Upper lobe of left lung (tissue), 6 donors: ENCODE data around the gene SCNN1B. TPM values are rescaled to one million over a fixed set of nuclear protein-coding genes. Genes with fewer than 3 reads are reported as not detected.
"Not testable (repeated sequence)": the region's sequence is repeated elsewhere in the genome, so short reads cannot be mapped to it uniquely, and the experiment has no call there.

ENCODE experiments used
- ATAC-seq, 2 donors: fragments of 200-7000 bp; cut with Tn5 transposase; one replicate each; pipeline ENCODE4 v1.9.1; 2022; ENCODE audit warnings: mild to moderate bottlenecking in 2 of 2, moderate library complexity in 2 of 2; ENCODE audit not compliant: low FRiP score in 2 of 2
- DNase-seq, 2 donors: peaks; one replicate each; pipeline ENCODE4 v3.0.0-alpha.2; 2019 to 2020
- H3K27ac ChIP-seq, 4 donors: fragments of 200-600 bp; sonication (generic); one replicate each; pipeline ENCODE4 v1.5.1; 2016 to 2019
- H3K27me3 ChIP-seq, 4 donors: fragments of 200-600 bp; sonication (generic); one replicate each; pipeline ENCODE4 v1.5.1; 2017 to 2019
- H3K36me3 ChIP-seq, 4 donors: fragments of 200-600 bp; sonication (generic); one replicate each; pipeline ENCODE4 v1.5.1; 2016 to 2019
- H3K4me1 ChIP-seq, 4 donors: fragments of 200-600 bp; sonication (generic); one replicate each; pipeline ENCODE4 v1.5.1; 2018 to 2019
- H3K4me3 ChIP-seq, 4 donors: fragments of 200-600 bp; sonication (generic); one replicate each; pipeline ENCODE4 v1.5.1; 2017 to 2019; ENCODE audit warnings: mild to moderate bottlenecking in 2 of 4, moderate library complexity in 1 of 4
- H3K9me3 ChIP-seq, 4 donors: fragments of 200-600 bp; sonication (generic); one replicate each; pipeline ENCODE4 v1.5.1; 2018 to 2019
- CTCF ChIP-seq, 6 experiments: fragments of 450-650 bp in 4 of 6; fragments of 200-600 bp in 2 of 6; sonication (generic) in 2 of 6; IDR thresholded peaks; one replicate each; pipeline ENCODE4 v1.5.1; 2016 to 2019; ENCODE audit warnings: antibody characterized with exemption in 6 of 6
- EP300 ChIP-seq, 4 donors: sonication (generic); formaldehyde crosslinking; IDR thresholded peaks; one replicate each; pipeline ENCODE4 v1.5.1; 2017; ENCODE audit warnings: antibody characterized with exemption in 4 of 4, control low read depth in 2 of 4
- POLR2A ChIP-seq, 4 donors: fragments of 450-650 bp; IDR thresholded peaks; one replicate each; pipeline ENCODE4 v1.5.1; 2016 to 2017; ENCODE audit warnings: antibody characterized with exemption in 4 of 4, mild to moderate bottlenecking in 2 of 4
- POLR2AphosphoS5 ChIP-seq, 2 donors: sonication (generic); formaldehyde crosslinking; IDR thresholded peaks; one replicate each; pipeline ENCODE4 v1.5.1; 2017; ENCODE audit warnings: antibody characterized with exemption in 2 of 2
- WGBS, 2 donors: methylation state at CpG; one replicate each; pipeline ENCODE4 v1.1.5; 2017 to 2018; 5-methylcytosine and 5-hydroxymethylcytosine counted together
- total RNA-seq, 6 donors: library from RNA; depleted of rRNA in 4 of 6; stranded (reverse); fragments of >200 nt in 4 of 6; gene quantifications; one replicate each; pipeline versions ENCODE4 v1.1.0 to v1.2.1, GENCODE V29; 2016 to 2021
- donor health status: DM: no; HTN: no; CAD: no; lungs with moderate emphysema.
- donor health status: DM: no; HTN: yes; CAD: no; lungs with severe emphysema.

SCNN1B gene
- total RNA-seq, 6 donors from 2014 or later = 40.3 to 82.0 (median 56.7) TPM

DNA sequence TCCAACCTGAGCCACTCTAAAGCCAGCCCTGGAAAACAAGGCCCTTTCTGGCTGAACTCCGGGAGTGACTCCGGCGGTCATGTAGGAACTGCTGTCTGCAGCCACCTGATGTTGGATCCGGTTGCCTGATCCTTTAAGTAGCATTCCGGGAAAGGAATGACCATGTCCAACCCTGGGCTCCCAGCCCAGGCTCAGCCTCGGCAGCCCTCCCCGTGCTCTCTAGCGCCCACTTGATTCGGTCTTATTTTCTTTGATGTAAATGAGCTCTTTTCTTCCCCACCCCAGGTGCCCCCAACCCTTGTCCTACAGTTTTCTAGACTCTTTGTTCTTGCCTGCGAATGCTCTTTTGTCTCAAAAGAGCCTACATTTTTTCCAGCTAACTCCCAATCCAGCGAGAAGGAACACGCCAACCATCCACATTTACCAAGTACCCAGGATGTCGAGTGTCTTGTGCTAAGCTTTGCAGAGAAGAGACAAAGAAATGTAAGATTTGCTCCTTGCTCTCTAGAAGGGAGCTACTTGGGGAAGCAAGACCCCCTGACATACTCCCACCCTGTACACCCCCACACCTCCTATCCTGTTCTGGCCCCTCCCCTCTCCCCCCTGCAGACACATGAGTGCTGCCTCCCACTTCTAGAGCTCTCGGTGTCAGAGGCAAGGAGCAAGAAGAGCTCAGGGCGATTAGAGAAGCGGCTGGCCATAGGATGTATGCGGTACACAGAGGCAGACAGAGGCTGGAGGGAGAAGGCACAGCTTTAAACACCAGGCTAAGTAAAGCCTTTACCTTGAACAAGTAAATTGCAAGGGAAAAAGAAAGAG, 97.1 kb downstream of the SCNN1B start:
- peaks cover under 1 to 29% (median 8%) of the 10 kb centered on the region in 4 donors for H3K4me1 ChIP-seq
- TF ChIP-seq POLR2AphosphoS5 (IDR thresholded peaks at IDR 0.05) = peak in 1 of 2 donors; percentile 17
- TF ChIP-seq EP300 (IDR thresholded peaks at IDR 0.05) = no peak
- DNase-seq (peak; percentile 25 to 66), ATAC-seq (peak; percentile 21 to 66)
- no peak overlapping the region for H3K4me3 ChIP-seq
- peaks cover 8 to 74% (median 42%) of the 10 kb centered on the region in 4 donors for H3K36me3 ChIP-seq
- no peaks in the 10 kb centered on the region for H3K27me3 ChIP-seq
- H3K27ac ChIP-seq = peak overlapping the region in 3 of 4 donors; percentile 2 to 72 (median 55)
- H3K9me3 ChIP-seq = no peaks in the 10 kb centered on the region
- 66 to 74% methylated on average over 17 of the region's 17 CpGs for WGBS, 2 donors

DNA sequence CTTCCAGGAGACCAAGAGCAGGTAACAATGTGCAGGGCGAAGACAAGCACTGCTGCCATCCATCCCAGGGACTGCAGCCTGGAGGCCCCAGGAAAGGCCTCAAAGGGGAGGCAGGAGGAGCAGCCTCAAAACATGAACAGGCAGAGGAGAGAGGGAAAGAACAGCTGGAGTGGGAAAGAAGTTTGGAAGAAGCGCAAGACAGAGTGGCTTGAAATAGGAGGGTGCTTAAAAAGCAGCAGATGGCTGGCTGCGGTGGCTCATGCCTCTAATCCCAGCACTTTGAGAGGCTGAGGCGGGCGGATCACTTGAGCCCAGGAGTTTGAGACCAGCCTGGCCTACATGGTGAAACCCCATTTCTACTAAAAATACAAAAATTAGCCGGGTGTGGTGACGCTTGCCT, 98.3 kb downstream of the SCNN1B start:
- WGBS, 2 donors = 79 to 92% methylated on average over 7 of the region's 7 CpGs
- peaks cover 13 to 86% (median 53%) of the 10 kb centered on the region in 4 donors for H3K36me3 ChIP-seq
- H3K27ac ChIP-seq = peak overlapping the region in 2 of 4 donors; percentile 38 to 58
- H3K27me3 ChIP-seq, DNase-seq, ATAC-seq, H3K9me3 ChIP-seq, H3K4me3 ChIP-seq: not testable (repeated sequence)
- H3K4me1 ChIP-seq = peaks cover 0 to 29% (median 8%) of the 10 kb centered on the region in 4 donors

- TF ChIP-seq POLR2A (IDR thresholded peaks at IDR 0.05) (no peak), CTCF (IDR thresholded peaks at IDR 0.05) (no peak), POLR2AphosphoS5 (IDR thresholded peaks at IDR 0.05) (no peak), EP300 (IDR thresholded peaks at IDR 0.05) (no peak)
- Histone ChIP-seq H3K4me1 (peaks cover 0 to 29% (median 8%) of the 10 kb centered on the region in 4 donors), H3K27ac (peak overlapping the region in 2 of 4 donors; percentile 38 to 58), H3K9me3 (no peaks in the 10 kb centered on the region), H3K36me3 (peaks cover 13 to 92% (median 55%) of the 10 kb centered on the region in 4 donors), H3K4me3 (no peak overlapping the region), H3K27me3 (no peaks in the 10 kb centered on the region)
- ATAC-seq (peak in 1 of 2 donors; percentile 55), DNase-seq (peak in 1 of 2 donors; percentile 33)
- 71 to 78% methylated on average over 8 of the region's 8 CpGs for WGBS, 2 donors
These were observed 99.0 kb downstream of the SCNN1B start for GRCh38 chr16:23401139-23401538.

- DNase-seq (no peak), ATAC-seq (no peak)
- Histone ChIP-seq H3K4me3 (no peak overlapping the region), H3K9me3 (no peaks in the 10 kb centered on the region), H3K4me1 (peaks cover 0 to 29% (median 8%) of the 10 kb centered on the region in 4 donors), H3K27me3 (no peaks in the 10 kb centered on the region), H3K27ac (peak overlapping the region in 1 of 4 donors; percentile 58), H3K36me3 (peaks cover 13 to 90% (median 61%) of the 10 kb centered on the region in 4 donors)
- WGBS, 2 donors = 98 to 100% methylated on average over 2 of the region's 2 CpGs
- TF ChIP-seq POLR2AphosphoS5 (IDR thresholded peaks at IDR 0.05) (no peak), EP300 (IDR thresholded peaks at IDR 0.05) (no peak), CTCF (IDR thresholded peaks at IDR 0.05) (no peak), POLR2A (IDR thresholded peaks at IDR 0.05) (no peak)
These were observed 100.0 kb downstream of the SCNN1B start for GRCh38 chr16:23402100-23402499.

DNA sequence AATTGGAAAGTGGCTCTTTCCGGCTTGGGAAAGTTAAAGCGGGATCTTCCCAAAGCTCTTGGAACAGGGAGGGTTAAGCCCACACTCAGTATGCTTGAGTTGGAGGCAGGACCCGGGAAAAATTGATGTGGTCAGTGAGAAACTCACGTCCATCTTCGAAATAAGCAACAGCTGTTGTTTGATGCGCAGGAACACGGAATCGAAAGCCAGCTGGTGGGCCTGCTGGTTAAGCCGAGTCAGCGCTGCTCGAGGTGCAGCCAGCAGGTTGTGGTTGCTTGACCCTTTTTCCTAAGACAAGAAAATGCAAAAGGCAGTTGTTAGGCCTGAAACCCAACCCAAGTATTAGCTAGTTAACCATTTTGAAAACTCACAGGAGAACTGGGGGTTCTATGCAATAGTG, 101.4 kb downstream of the SCNN1B start:
- no peak for TF ChIP-seq EP300 (IDR thresholded peaks at IDR 0.05)
- no peak for TF ChIP-seq POLR2AphosphoS5 (IDR thresholded peaks at IDR 0.05)
- no peak for TF ChIP-seq POLR2A (IDR thresholded peaks at IDR 0.05)
- TF ChIP-seq CTCF (IDR thresholded peaks at IDR 0.05) = no peak
- H3K27me3 ChIP-seq = no peaks in the 10 kb centered on the region
- ATAC-seq (no peak), DNase-seq (no peak)
- peaks cover 13 to 81% (median 53%) of the 10 kb centered on the region in 4 donors for H3K36me3 ChIP-seq
- H3K4me1 ChIP-seq = peaks cover 0 to 28% (median 9%) of the 10 kb centered on the region in 4 donors
- H3K27ac ChIP-seq = no peak overlapping the region
- WGBS, 2 donors = 84 to 90% methylated on average over 11 of the region's 11 CpGs
- no peak overlapping the region for H3K4me3 ChIP-seq
- no peaks in the 10 kb centered on the region for H3K9me3 ChIP-seq
